A549 (cell line): ENCODE measurements around the gene AARSD1. TPM values are rescaled to one million over a fixed set of nuclear protein-coding genes. Genes with fewer than 3 reads are reported as not detected.

Experiments
- ATAC-seq, 2 experiments: fragments of 200-7000 bp in 1 of 2; fragments of >200 bp in 1 of 2; cut with Nextera tagmentation in 1 of 2; cut with Tn5 transposase in 1 of 2; 3 replicates each; pipeline versions ENCODE4 v1.8.0 to v1.9.1; 2018 to 2020; ENCODE audit warnings: mild to moderate bottlenecking in 1 of 2, moderate library complexity in 1 of 2
- CTCF ChIA-PET: fragments of 300-600 bp; sonication (Branson Sonifier 250); formaldehyde crosslinking; extraction: SDS; loops from one replicate; lab custom pipeline; 2021; ENCODE audit warnings: antibody characterized with exemption, inconsistent platforms; lab: Yijun Ruan, JAX
- POLR2A ChIA-PET: fragments of 350-600 bp; formaldehyde crosslinking; extraction: SDS; loops from one replicate; lab custom pipeline; 2021; ENCODE audit warnings: antibody characterized with exemption, inconsistent platforms; lab: Yijun Ruan, JAX
- DNase-seq, 2 experiments: peaks; one replicate each; pipeline versions ENCODE4 v3.0.0 to v3.0.0-alpha.2; 2011 to 2016; ENCODE audit warnings: low read depth in 1 of 2, low spot score in 1 of 2
- FAIRE-seq: peaks from 2 replicates; lab custom pipeline; 2011; peaks lifted over from hg19 to GRCh38; lab: Jason Lieb, UNC
- H3K27ac ChIP-seq, 2 experiments: fragments of >200 bp; sonication (Bioruptor Twin); formaldehyde crosslinking; 3 replicates each; pipeline ENCODE4 v1.5.1; 2016 to 2017
- H3K4me1 ChIP-seq: fragments of >200 bp; sonication (Bioruptor Twin); formaldehyde crosslinking; 3 replicates; pipeline ENCODE4 v1.6.1; 2016
- H3K4me2 ChIP-seq: fragments of >200 bp; sonication (Bioruptor Twin); formaldehyde crosslinking; 3 replicates; pipeline ENCODE4 v1.6.1; 2016
- H3K4me3 ChIP-seq: fragments of >200 bp; sonication (Bioruptor Twin); formaldehyde crosslinking; 3 replicates; pipeline ENCODE4 v1.5.1; 2016
- H3K9me3 ChIP-seq: fragments of >200 bp; sonication (Bioruptor Twin); formaldehyde crosslinking; 3 replicates; pipeline ENCODE4 v1.6.1; 2016
- BHLHE40 ChIP-seq: IDR thresholded peaks from 2 replicates; pipeline ENCODE4 v1.6.1; 2012; ENCODE audit warnings: low read depth, low read length, inconsistent platforms
- CTCF ChIP-seq: fragments of >200 bp; sonication (Bioruptor Twin); formaldehyde crosslinking; IDR thresholded peaks from 3 replicates; pipeline ENCODE4 v1.5.1; 2016
- E2F6 ChIP-seq: IDR thresholded peaks from 2 replicates; pipeline ENCODE4 v1.6.1; 2012; ENCODE audit warnings: low read depth, borderline replicate concordance
- EHMT2 ChIP-seq: fragments of 200-600 bp; sonication (generic); IDR thresholded peaks from 2 replicates; pipeline ENCODE4 v1.6.1; 2016; ENCODE audit warnings: antibody characterized with exemption, low read depth, mild to moderate bottlenecking, moderate library complexity
- ESRRA ChIP-seq: fragments of 150-350 bp; IDR thresholded peaks from 2 replicates; pipeline ENCODE4 v1.6.1; 2014; ENCODE audit warnings: mild to moderate bottlenecking, low read length, borderline replicate concordance
- FOSB ChIP-seq: fragments of 250-450 bp; sonication (Bioruptor Pico); IDR thresholded peaks from 2 replicates; pipeline ENCODE4 v1.5.0; 2020; ENCODE audit warnings: mild to moderate bottlenecking, moderate library complexity
- FOXS1 ChIP-seq: fragments of 250-450 bp; sonication (Bioruptor Pico); IDR thresholded peaks from 2 replicates; pipeline ENCODE4 v1.5.0; 2020; ENCODE audit warnings: mild to moderate bottlenecking, moderate library complexity
- HDAC2 ChIP-seq: fragments of 200-600 bp; sonication (generic); IDR thresholded peaks from 2 replicates; pipeline ENCODE4 v1.6.1; 2016
- HEYL ChIP-seq: fragments of 250-450 bp; sonication (Bioruptor Pico); IDR thresholded peaks from 2 replicates; pipeline ENCODE4 v1.8.0; 2021; ENCODE audit warnings: mild to moderate bottlenecking, moderate library complexity
- HOXB13 ChIP-seq: fragments of 250-450 bp; sonication (Bioruptor Pico); IDR thresholded peaks from 2 replicates; pipeline ENCODE4 v1.5.0; 2020; ENCODE audit warnings: low read depth, mild to moderate bottlenecking, moderate library complexity
- JUN ChIP-seq, 2 experiments: fragments of >200 bp; sonication (Bioruptor Twin); formaldehyde crosslinking; IDR thresholded peaks; 2 replicates in 1 of 2; 3 replicates in 1 of 2; pipeline ENCODE4 v1.6.1; 2016 to 2017
- JUNB ChIP-seq: fragments of >200 bp; sonication (Bioruptor Twin); formaldehyde crosslinking; IDR thresholded peaks from 2 replicates; pipeline ENCODE4 v1.6.1; 2016
- KDM5A ChIP-seq: fragments of 200-600 bp; sonication (generic); IDR thresholded peaks from 2 replicates; pipeline ENCODE4 v1.6.1; 2016; ENCODE audit warnings: antibody characterized with exemption, mild to moderate bottlenecking
- MAFK ChIP-seq: fragments of 450-650 bp; IDR thresholded peaks from 2 replicates; pipeline ENCODE4 v1.6.1; 2014; ENCODE audit not compliant: partially characterized antibody
- MAX ChIP-seq: IDR thresholded peaks from 2 replicates; pipeline ENCODE4 v1.6.1; 2012
- NPAS2 ChIP-seq: fragments of 250-450 bp; sonication (Bioruptor Pico); IDR thresholded peaks from 2 replicates; pipeline ENCODE4 v1.8.0; 2022; ENCODE audit warnings: mild to moderate bottlenecking, moderate library complexity, borderline replicate concordance
- NR3C1 ChIP-seq: fragments of >200 bp; sonication (Bioruptor Twin); formaldehyde crosslinking; IDR thresholded peaks from 3 replicates; pipeline ENCODE4 v1.6.1; 2017
- PBX3 ChIP-seq: IDR thresholded peaks from 2 replicates; pipeline ENCODE4 v1.6.1; 2012
- PHF8 ChIP-seq: fragments of 200-600 bp; sonication (generic); IDR thresholded peaks from 2 replicates; pipeline ENCODE4 v1.6.1; 2016; ENCODE audit warnings: low read depth, mild to moderate bottlenecking, antibody characterized with exemption, moderate library complexity, borderline replicate concordance
- POLR2A ChIP-seq: IDR thresholded peaks from 2 replicates; pipeline ENCODE4 v1.6.1; 2012; ENCODE audit warnings: mild to moderate bottlenecking, low read length
- POLR2AphosphoS2 ChIP-seq: conservative IDR thresholded peaks from 2 replicates; pipeline ENCODE4 v1.6.1; 2012; ENCODE audit warnings: low read length, improper control_type of control experiment, inconsistent platforms
- RCOR1 ChIP-seq: fragments of 150-350 bp; IDR thresholded peaks from 2 replicates; pipeline ENCODE4 v1.6.1; 2014; ENCODE audit warnings: antibody characterized with exemption, low read length, low read depth
- REST ChIP-seq: fragments of 200-600 bp; sonication (generic); IDR thresholded peaks from 2 replicates; pipeline ENCODE4 v1.6.1; 2016; ENCODE audit warnings: antibody characterized with exemption, mild to moderate bottlenecking, moderate library complexity
- RNF2 ChIP-seq: fragments of 200-600 bp; sonication (generic); IDR thresholded peaks from 2 replicates; pipeline ENCODE4 v1.6.1; 2016; ENCODE audit warnings: low read depth, mild to moderate bottlenecking, antibody characterized with exemption, moderate library complexity, borderline replicate concordance
- SREBF2 ChIP-seq: fragments of 450-650 bp; IDR thresholded peaks from 2 replicates; pipeline ENCODE4 v1.6.1; 2014; ENCODE audit warnings: mild to moderate bottlenecking, moderate library complexity
- TP53 ChIP-seq: fragments of 250-450 bp; sonication (Bioruptor Pico); IDR thresholded peaks from 2 replicates; pipeline ENCODE4 v1.5.0; 2021; ENCODE audit warnings: mild to moderate bottlenecking, moderate library complexity
- ZC3H11A ChIP-seq: fragments of 450-650 bp; IDR thresholded peaks from 2 replicates; pipeline ENCODE4 v1.6.1; 2014; ENCODE audit warnings: antibody characterized with exemption, mild to moderate bottlenecking
- WGBS: methylation state at CpG from one replicate; pipeline ENCODE4 v1.1.6; 2017; ENCODE audit errors: missing lambda C conversion rate; 5-methylcytosine and 5-hydroxymethylcytosine counted together
- polyA plus RNA-seq, 4 experiments: library from polyadenylated mRNA; depleted of rRNA in 3 of 4; stranded (reverse); fragments of >200 nt; fragmentation: RNase III in 1 of 4; extraction: RNeasy Plus Mini Kit Qiagen cat#74134 plus additional on column Dnase treatment in 1 of 4; gene quantifications; 2 replicates in 3 of 4; 3 replicates in 1 of 4; pipeline ENCODE4 v1.2.3, GENCODE V29; 2011 to 2017
- TF ChIP-seq, protein P1 (sequence below): fragments of 250-450 bp; sonication (Bioruptor Pico); IDR thresholded peaks from 2 replicates; pipeline ENCODE4 v1.5.0; 2020; ENCODE audit warnings: low read depth, mild to moderate bottlenecking, moderate library complexity
- TF ChIP-seq, protein P2 (sequence below): fragments of >200 bp; sonication (Bioruptor Twin); formaldehyde crosslinking; IDR thresholded peaks from 2 replicates; pipeline ENCODE4 v1.6.1; 2016
- TF ChIP-seq, protein P3 (sequence below): fragments of 450-650 bp; IDR thresholded peaks from 2 replicates; pipeline ENCODE4 v1.6.1; 2014; ENCODE audit warnings: antibody characterized with exemption

Gene AARSD1
- polyA plus RNA-seq, 2 of the 4 experiments (the other 2 are of a cell fraction), result 66.6 to 70.7 TPM

GRCh38 chr17:43006639-43007551 is 42.6 kb upstream of the AARSD1 start, which contains the start of gene IFI35:
Gene IFI35 (plus strand): TSS chr17:43006784. CDS start chr17:43006948, 164 bp downstream.
- no peak for FAIRE-seq
- Histone ChIP-seq H3K9me3 (no peaks in the 10 kb centered on the region), H3K4me3 (peak within 1 kb of the TSS; percentile 44), H3K4me1 (peaks cover 32% of the 10 kb centered on the region; the same call in 2 of the 3 replicates), H3K27ac (peak within 1 kb of the TSS; percentile 83 to 92), H3K4me2 (peak within 1 kb of the TSS; percentile 85)
- ChIA-PET CTCF (interaction anchor here (0.8 to 1.6 kb wide), 8 partner anchors 10 to 216 kb away, joined by 3 to 13 read pairs (median 3); partner anchors contain the start of gene RND2), POLR2A (interaction anchor here (1.0 to 1.9 kb wide), 4 partner anchors 9 to 309 kb away, joined by 3 to 44 read pairs (median 4); partner anchors contain the start of gene RPL27)
- peak; percentile 82 to 84 for ATAC-seq
- DNase-seq, result peak; percentile 80 to 85
- 44% methylated on average over 18 of the region's 18 CpGs for whole genome bisulfite sequencing
- no peak for TF ChIP-seq PBX3
- no peak for TF ChIP-seq TP53
- TF ChIP-seq, protein P1, sequence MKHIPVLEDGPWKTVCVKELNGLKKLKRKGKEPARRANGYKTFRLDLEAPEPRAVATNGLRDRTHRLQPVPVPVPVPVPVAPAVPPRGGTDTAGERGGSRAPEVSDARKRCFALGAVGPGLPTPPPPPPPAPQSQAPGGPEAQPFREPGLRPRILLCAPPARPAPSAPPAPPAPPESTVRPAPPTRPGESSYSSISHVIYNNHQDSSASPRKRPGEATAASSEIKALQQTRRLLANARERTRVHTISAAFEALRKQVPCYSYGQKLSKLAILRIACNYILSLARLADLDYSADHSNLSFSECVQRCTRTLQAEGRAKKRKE, result no peak
- no peak; the same call in 1 of the 2 replicates for TF ChIP-seq BHLHE40
- no peak for TF ChIP-seq FOXS1 (CRISPR knock-in tag)
- TF ChIP-seq KDM5A, result no peak
- TF ChIP-seq CTCF, result peak; percentile 41
- TF ChIP-seq POLR2AphosphoS2, result no peak
- no peak for TF ChIP-seq HEYL
- no peak for TF ChIP-seq RNF2
- TF ChIP-seq HDAC2, result no peak
- peak; percentile 64 for TF ChIP-seq MAX
- TF ChIP-seq SREBF2, result no peak
- no peak for TF ChIP-seq EHMT2
- TF ChIP-seq MAFK, result peak; percentile 22
- no peak for TF ChIP-seq JUNB
- TF ChIP-seq ZC3H11A, result no peak
- no peak for TF ChIP-seq REST
- no peak for TF ChIP-seq FOSB (CRISPR knock-in tag)
- no peak for TF ChIP-seq E2F6
- TF ChIP-seq RCOR1, result no peak
- TF ChIP-seq, protein P2, sequence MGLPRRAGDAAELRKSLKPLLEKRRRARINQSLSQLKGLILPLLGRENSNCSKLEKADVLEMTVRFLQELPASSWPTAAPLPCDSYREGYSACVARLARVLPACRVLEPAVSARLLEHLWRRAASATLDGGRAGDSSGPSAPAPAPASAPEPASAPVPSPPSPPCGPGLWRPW, result no peak
- no peak for TF ChIP-seq NR3C1
- no peak for TF ChIP-seq HOXB13
- TF ChIP-seq POLR2A, result peak; percentile 41; the same call in 1 of the 2 replicates
- no peak for TF ChIP-seq NPAS2
- peak; percentile 11 to 58; a peak in 1 of 5 replicates for TF ChIP-seq JUN (IDR thresholded peaks at IDR 0.05)
- TF ChIP-seq ESRRA, result no peak
- TF ChIP-seq, protein P3, sequence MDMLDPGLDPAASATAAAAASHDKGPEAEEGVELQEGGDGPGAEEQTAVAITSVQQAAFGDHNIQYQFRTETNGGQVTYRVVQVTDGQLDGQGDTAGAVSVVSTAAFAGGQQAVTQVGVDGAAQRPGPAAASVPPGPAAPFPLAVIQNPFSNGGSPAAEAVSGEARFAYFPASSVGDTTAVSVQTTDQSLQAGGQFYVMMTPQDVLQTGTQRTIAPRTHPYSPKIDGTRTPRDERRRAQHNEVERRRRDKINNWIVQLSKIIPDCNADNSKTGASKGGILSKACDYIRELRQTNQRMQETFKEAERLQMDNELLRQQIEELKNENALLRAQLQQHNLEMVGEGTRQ, result no peak
- TF ChIP-seq PHF8, result peak; percentile 68; the same call in 1 of the 2 replicates
